ENCODE measurements around the gene MLLT6. TPM values are rescaled to one million over a fixed set of nuclear protein-coding genes. Genes with fewer than 3 reads are reported as not detected.

The MLLT6 gene
- total RNA-seq, 4 donors from 2014 or later, result 46.1 to 85.0 (median 54.0) TPM

- no peak for DNase-seq (ENCODE audit: low spot score in 2 of 2)
These were observed 19.6 kb upstream of the MLLT6 start for GRCh38 chr17:38685491-38685890.

DNA sequence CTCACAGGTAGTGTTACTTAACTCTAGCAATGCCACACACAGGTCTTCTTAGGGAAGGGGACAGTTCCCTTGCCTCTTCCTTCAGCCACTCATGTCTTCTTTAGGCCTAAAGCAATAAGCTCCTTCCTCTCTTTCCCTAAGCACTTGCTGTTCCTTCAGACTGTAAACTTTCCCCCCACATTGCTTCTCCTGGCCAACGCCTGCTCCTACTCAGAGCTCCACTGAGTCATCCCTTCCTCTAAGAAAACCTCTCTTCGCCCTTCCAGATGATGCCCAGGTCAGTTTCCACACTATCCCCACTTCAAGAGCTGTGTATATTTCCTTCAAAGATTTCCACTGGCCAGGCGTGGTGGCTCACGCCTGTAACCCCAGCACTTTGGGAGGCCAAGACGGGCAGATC is 17.8 kb upstream of the MLLT6 start:
- 89 to 90% methylated on average over 5 of the region's 5 CpGs for WGBS, 2 donors
- DNase-seq (ENCODE audit: low spot score in 2 of 2), result no peak

More at GRCh38 chr17:38685491-38685890, 19.6 kb upstream of the MLLT6 start:
- H3K4me3 ChIP-seq (ENCODE audit: low read depth, poor library complexity, severe bottlenecking), result no peak overlapping the region
- 74 to 80% methylated on average over 12 of the region's 12 CpGs for WGBS, 2 donors
- intact Hi-C loops (cut with DNase I; ENCODE audit: low total_unique reads), result no loop called here
- TF ChIP-seq POLR2A (IDR thresholded peaks at IDR 0.05), result no peak
- TF ChIP-seq CTCF (IDR thresholded peaks at IDR 0.05), result no peak

GRCh38 chr17:38690386-38690785 is 14.7 kb upstream of the MLLT6 start:
- WGBS, 2 donors, result 87 to 91% methylated on average over 4 of the region's 4 CpGs
- TF ChIP-seq CTCF (IDR thresholded peaks at IDR 0.05) (no peak), POLR2A (IDR thresholded peaks at IDR 0.05) (no peak)
- H3K4me3 ChIP-seq (ENCODE audit: low read depth, poor library complexity, severe bottlenecking), result no peak overlapping the region
- intact Hi-C loops (cut with DNase I; ENCODE audit: low total_unique reads), result no loop called here
- DNase-seq (ENCODE audit: low spot score in 2 of 2), result no peak

More for the DNA sequence above, 17.8 kb upstream of the MLLT6 start:
- TF ChIP-seq POLR2A (IDR thresholded peaks at IDR 0.05), result no peak
- TF ChIP-seq CTCF (IDR thresholded peaks at IDR 0.05), result no peak
- intact Hi-C loops (cut with DNase I; ENCODE audit: low total_unique reads), result no loop called here
- H3K4me3 ChIP-seq (ENCODE audit: low read depth, poor library complexity, severe bottlenecking), result no peak overlapping the region

GRCh38 chr17:38691154-38691553 is 13.9 kb upstream of the MLLT6 start:
- intact Hi-C loops (cut with DNase I; ENCODE audit: low total_unique reads), result no loop called here
- WGBS, 2 donors, result 84 to 89% methylated on average over 4 of the region's 4 CpGs
- no peak overlapping the region for H3K4me3 ChIP-seq (ENCODE audit: low read depth, poor library complexity, severe bottlenecking)
- TF ChIP-seq POLR2A (IDR thresholded peaks at IDR 0.05) (no peak), CTCF (IDR thresholded peaks at IDR 0.05) (peak in 1 of 3 donors; percentile 57)
- no peak for DNase-seq (ENCODE audit: low spot score in 2 of 2)

DNA sequence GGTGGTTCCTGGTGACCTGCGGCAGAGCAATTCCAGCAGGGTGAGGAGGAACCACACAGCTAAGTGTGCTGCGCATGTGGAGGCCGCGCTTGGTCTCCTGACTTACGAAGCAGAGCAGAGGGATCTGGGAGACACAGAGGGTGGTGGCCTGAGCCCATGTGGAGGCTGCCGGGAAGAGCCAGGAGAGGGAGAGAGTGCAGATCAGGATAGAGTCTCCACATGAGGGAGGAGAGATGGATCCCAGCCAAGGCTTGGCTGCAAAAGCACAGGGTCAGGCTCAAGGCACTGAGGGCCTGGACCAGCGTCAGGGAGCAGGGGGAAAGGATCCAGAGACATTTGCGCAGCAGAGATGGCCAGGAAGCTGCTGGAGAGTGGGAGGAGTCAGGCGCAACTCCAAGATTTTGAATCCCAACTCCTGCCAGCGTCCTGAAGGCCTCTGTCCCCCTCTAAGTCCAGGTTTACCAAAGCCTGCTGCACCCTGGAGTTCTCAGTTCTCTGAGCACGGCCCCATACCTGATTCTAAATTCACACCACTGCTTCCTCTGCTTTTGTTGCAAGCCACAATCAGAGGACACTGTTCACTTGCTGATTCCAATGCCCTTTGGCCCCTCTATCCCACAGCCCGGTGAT is 11.3 kb upstream of the MLLT6 start:
- DNase-seq (ENCODE audit: low spot score in 2 of 2), result peak; percentile 71 to 95
- TF ChIP-seq POLR2A (IDR thresholded peaks at IDR 0.05) (no peak), CTCF (IDR thresholded peaks at IDR 0.05) (no peak)
- H3K4me3 ChIP-seq (ENCODE audit: low read depth, poor library complexity, severe bottlenecking), result no peak overlapping the region
- WGBS, 2 donors, result 45 to 60% methylated on average over 12 of the region's 12 CpGs
- intact Hi-C loops (cut with DNase I; ENCODE audit: low total_unique reads), result no loop called here

Measured in lower leg skin (tissue), 4 donors.